NT2/D1 (cell line): Measurements from ENCODE around the gene ACYP1.

Experiments
- SUZ12 ChIP-seq: IDR thresholded peaks from 2 replicates; pipeline ENCODE4 v1.6.1; 2011; ENCODE audit not compliant: insufficient read length, insufficient read depth; ENCODE audit errors: extremely low read depth
- YY1 ChIP-seq: IDR thresholded peaks from 2 replicates; pipeline ENCODE4 v1.6.1; 2011; ENCODE audit not compliant: insufficient read length, insufficient read depth
- ZNF274 ChIP-seq: IDR thresholded peaks from 2 replicates; pipeline ENCODE4 v1.6.1; 2011; ENCODE audit warnings: mild to moderate bottlenecking, low read depth, low read length

DNA sequence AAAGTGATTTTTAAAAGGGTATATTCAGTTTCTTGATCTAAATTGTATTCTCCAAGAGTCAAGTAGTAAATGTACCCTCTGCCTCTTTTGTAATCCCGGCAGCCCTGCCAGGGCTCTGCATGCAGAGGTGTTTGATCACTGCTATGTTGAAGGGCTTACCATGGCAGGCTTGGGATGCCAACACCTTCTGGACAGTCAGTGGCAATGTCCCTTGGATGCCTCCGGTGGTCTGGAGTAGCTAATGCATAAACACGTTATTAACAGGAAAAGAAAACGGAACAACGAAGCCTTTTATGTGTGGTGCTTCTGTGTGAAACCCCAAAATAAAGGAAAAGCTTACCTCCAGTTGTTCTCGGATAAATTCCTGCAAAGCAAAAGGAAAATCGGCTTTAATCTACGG lies 41.2 kb downstream of the ACYP1 start:
- TF ChIP-seq ZNF274 (no peak), YY1 (no peak), SUZ12 (no peak)
